Liver (tissue), 9 donors: Measurements from ENCODE around the gene ATXN10. TPM values are rescaled to one million over a fixed set of nuclear protein-coding genes. Genes with fewer than 3 reads are reported as not detected.

Source experiments
- DNase-seq: peaks from one replicate; pipeline ENCODE4 v3.0.0-alpha.2; 2017; ENCODE audit warnings: low spot score
- H3K27ac ChIP-seq, 2 donors: one replicate each; pipeline ENCODE4 v1.7.0; 2013; ENCODE audit warnings: inconsistent platforms in 2 of 2, low read length in 2 of 2, control low read depth in 1 of 2, low read depth in 1 of 2, mild to moderate bottlenecking in 1 of 2
- H3K27me3 ChIP-seq, 4 donors: one replicate each; pipeline versions ENCODE4 v1.6.1 to v1.7.0; 2013; ENCODE audit warnings: low read length in 3 of 4, inconsistent platforms in 1 of 4, mild to moderate bottlenecking in 1 of 4, moderate library complexity in 1 of 4; ENCODE audit not compliant: control insufficient read depth in 4 of 4, insufficient read depth in 4 of 4
- H3K36me3 ChIP-seq, 4 donors: one replicate each; pipeline versions ENCODE4 v1.6.1 to v1.7.0; 2013; ENCODE audit warnings: low read length in 3 of 4, mild to moderate bottlenecking in 3 of 4, low read depth in 1 of 4, moderate library complexity in 1 of 4; ENCODE audit not compliant: control insufficient read depth in 4 of 4, insufficient read depth in 3 of 4
- H3K4me1 ChIP-seq, 4 donors: one replicate each; pipeline versions ENCODE4 v1.6.1 to v1.7.0; 2013; ENCODE audit warnings: low read length in 3 of 4, mild to moderate bottlenecking in 3 of 4, moderate library complexity in 1 of 4; ENCODE audit not compliant: control insufficient read depth in 4 of 4, insufficient read depth in 4 of 4
- H3K4me3 ChIP-seq, 3 donors: one replicate each; pipeline versions ENCODE4 v1.6.1 to v1.7.0; 2013; ENCODE audit warnings: low read length in 3 of 3, control low read depth in 1 of 3, low read depth in 1 of 3, mild to moderate bottlenecking in 1 of 3
- H3K9ac ChIP-seq, 2 donors: one replicate each; pipeline ENCODE4 v1.7.0; 2013; ENCODE audit warnings: low read length in 2 of 2, mild to moderate bottlenecking in 2 of 2, moderate library complexity in 2 of 2, control low read depth in 1 of 2, low read depth in 1 of 2
- H3K9me3 ChIP-seq, 4 donors: one replicate each; pipeline versions ENCODE4 v1.6.1 to v1.7.0; 2013; ENCODE audit warnings: low read length in 3 of 4; ENCODE audit not compliant: control insufficient read depth in 4 of 4
- EGR1 ChIP-seq, 2 donors: IDR thresholded peaks; 2 replicates each; pipeline ENCODE4 v1.6.1; 2016 to 2018; ENCODE audit warnings: antibody characterized with exemption in 2 of 2, low read depth in 2 of 2
- FOXA1 ChIP-seq: IDR thresholded peaks from 2 replicates; pipeline ENCODE4 v1.6.1; 2016; ENCODE audit warnings: antibody characterized with exemption
- FOXA2 ChIP-seq: IDR thresholded peaks from 2 replicates; pipeline ENCODE4 v1.6.1; 2016; ENCODE audit warnings: antibody characterized with exemption
- GABPA ChIP-seq, 2 donors: IDR thresholded peaks in 1 of 2; conservative IDR thresholded peaks in 1 of 2; 2 replicates each; pipeline ENCODE4 v1.6.1; 2016; ENCODE audit warnings: antibody characterized with exemption in 2 of 2, mild to moderate bottlenecking in 1 of 2, moderate library complexity in 1 of 2
- HNF4A ChIP-seq, 2 donors: conservative IDR thresholded peaks; 2 replicates each; pipeline ENCODE4 v1.6.1; 2016; ENCODE audit warnings: antibody characterized with exemption in 2 of 2, mild to moderate bottlenecking in 2 of 2
- HNF4G ChIP-seq: IDR thresholded peaks from 2 replicates; pipeline ENCODE4 v1.6.1; 2016; ENCODE audit warnings: antibody characterized with exemption
- JUND ChIP-seq, 2 donors: IDR thresholded peaks; 2 replicates each; pipeline ENCODE4 v1.6.1; 2016; ENCODE audit warnings: antibody characterized with exemption in 2 of 2
- NR2F2 ChIP-seq: IDR thresholded peaks from 2 replicates; pipeline ENCODE4 v1.6.1; 2016; ENCODE audit warnings: antibody characterized with exemption
- RAD21 ChIP-seq, 2 donors: IDR thresholded peaks; 2 replicates each; pipeline ENCODE4 v1.6.1; 2016; ENCODE audit warnings: antibody characterized with exemption in 2 of 2, mild to moderate bottlenecking in 2 of 2
- RXRA ChIP-seq, 2 donors: IDR thresholded peaks; 2 replicates each; pipeline ENCODE4 v1.6.1; 2017 to 2018; ENCODE audit warnings: antibody characterized with exemption in 2 of 2, mild to moderate bottlenecking in 1 of 2
- SP1 ChIP-seq: IDR thresholded peaks from 2 replicates; pipeline ENCODE4 v1.6.1; 2018; ENCODE audit warnings: antibody characterized with exemption, mild to moderate bottlenecking
- TAF1 ChIP-seq: conservative IDR thresholded peaks from 2 replicates; pipeline ENCODE4 v1.6.1; 2016; ENCODE audit warnings: antibody characterized with exemption, mild to moderate bottlenecking
- YY1 ChIP-seq: IDR thresholded peaks from 2 replicates; pipeline ENCODE4 v1.6.1; 2016; ENCODE audit warnings: antibody characterized with exemption, mild to moderate bottlenecking
- WGBS: extraction: QIAGEN DNeasy Blood & Tissue Kit; methylation state at CpG from one replicate; pipeline ENCODE4 v1.1.7; 2013; 5-methylcytosine and 5-hydroxymethylcytosine counted together
- polyA plus RNA-seq, 2 donors: library from polyadenylated mRNA; stranded (reverse) in 1 of 2; unstranded in 1 of 2; fragments of 200-250 nt in 1 of 2; fragments of >200 nt in 1 of 2; fragmentation: Nextera tagmentation in 1 of 2; extraction: Ambion mirVana in 1 of 2; gene quantifications; one replicate each; pipeline versions ENCODE4 v1.2.1 to v1.2.3, GENCODE V29; 2013 to 2015
- total RNA-seq, 2 donors: library from RNA; depleted of rRNA; stranded (reverse); fragments of >200 nt; gene quantifications; one replicate each; pipeline ENCODE4 v1.2.3, GENCODE V29; 2014
- TF ChIP-seq, protein P1 (sequence below): IDR thresholded peaks from 2 replicates; pipeline ENCODE4 v1.6.1; 2016; ENCODE audit warnings: antibody characterized with exemption, mild to moderate bottlenecking
- TF ChIP-seq, protein P2 (sequence below): IDR thresholded peaks from 2 replicates; pipeline ENCODE4 v1.6.1; 2016; ENCODE audit warnings: antibody characterized with exemption
- TF ChIP-seq, protein P3 (sequence below): IDR thresholded peaks from 2 replicates; pipeline ENCODE4 v1.6.1; 2016; ENCODE audit warnings: antibody characterized with exemption
- TF ChIP-seq, protein P4 (sequence below): fragments of 150-350 bp; IDR thresholded peaks from 2 replicates; pipeline ENCODE4 v1.5.1; 2017; ENCODE audit warnings: improper control_type of control experiment, low read depth, low read length; ENCODE audit not compliant: missing input control
- TF ChIP-seq, protein P5 (sequence below): IDR thresholded peaks from 2 replicates; pipeline ENCODE4 v1.6.1; 2016; ENCODE audit warnings: antibody characterized with exemption
- donor health status: healthy.
- donor health status: healthy.
- donor health status: healthy.
- donor health status: healthy.
- donor health status: healthy.

Gene ATXN10
- total and polyA plus RNA-seq, 4 donors: 34.9 to 100 (median 69.7) TPM

DNA sequence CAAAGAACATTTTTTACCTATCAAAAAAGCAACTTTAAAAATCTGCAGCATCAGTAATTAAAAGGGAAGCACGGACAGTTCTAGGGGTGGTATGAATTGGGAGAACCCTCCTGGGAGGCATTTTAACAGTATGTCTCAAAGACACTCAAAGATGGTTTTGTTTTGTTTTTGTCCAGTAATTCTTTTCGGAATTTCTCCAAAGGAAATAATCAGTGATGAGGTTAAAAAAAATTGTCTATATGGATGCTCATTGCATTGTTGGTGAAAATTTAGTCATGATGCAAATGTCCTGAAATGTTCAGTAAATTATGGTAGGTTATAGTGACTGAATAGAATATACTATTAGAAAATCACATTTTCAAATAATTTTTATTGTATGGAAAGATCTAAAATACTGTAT is 115.1 kb downstream of the ATXN10 start (continued):
- TF ChIP-seq EGR1 (IDR thresholded peaks at IDR 0.05; ENCODE audit: low read depth in 2 of 2): no peak
- TF ChIP-seq NR2F2: no peak
- TF ChIP-seq, protein P1, sequence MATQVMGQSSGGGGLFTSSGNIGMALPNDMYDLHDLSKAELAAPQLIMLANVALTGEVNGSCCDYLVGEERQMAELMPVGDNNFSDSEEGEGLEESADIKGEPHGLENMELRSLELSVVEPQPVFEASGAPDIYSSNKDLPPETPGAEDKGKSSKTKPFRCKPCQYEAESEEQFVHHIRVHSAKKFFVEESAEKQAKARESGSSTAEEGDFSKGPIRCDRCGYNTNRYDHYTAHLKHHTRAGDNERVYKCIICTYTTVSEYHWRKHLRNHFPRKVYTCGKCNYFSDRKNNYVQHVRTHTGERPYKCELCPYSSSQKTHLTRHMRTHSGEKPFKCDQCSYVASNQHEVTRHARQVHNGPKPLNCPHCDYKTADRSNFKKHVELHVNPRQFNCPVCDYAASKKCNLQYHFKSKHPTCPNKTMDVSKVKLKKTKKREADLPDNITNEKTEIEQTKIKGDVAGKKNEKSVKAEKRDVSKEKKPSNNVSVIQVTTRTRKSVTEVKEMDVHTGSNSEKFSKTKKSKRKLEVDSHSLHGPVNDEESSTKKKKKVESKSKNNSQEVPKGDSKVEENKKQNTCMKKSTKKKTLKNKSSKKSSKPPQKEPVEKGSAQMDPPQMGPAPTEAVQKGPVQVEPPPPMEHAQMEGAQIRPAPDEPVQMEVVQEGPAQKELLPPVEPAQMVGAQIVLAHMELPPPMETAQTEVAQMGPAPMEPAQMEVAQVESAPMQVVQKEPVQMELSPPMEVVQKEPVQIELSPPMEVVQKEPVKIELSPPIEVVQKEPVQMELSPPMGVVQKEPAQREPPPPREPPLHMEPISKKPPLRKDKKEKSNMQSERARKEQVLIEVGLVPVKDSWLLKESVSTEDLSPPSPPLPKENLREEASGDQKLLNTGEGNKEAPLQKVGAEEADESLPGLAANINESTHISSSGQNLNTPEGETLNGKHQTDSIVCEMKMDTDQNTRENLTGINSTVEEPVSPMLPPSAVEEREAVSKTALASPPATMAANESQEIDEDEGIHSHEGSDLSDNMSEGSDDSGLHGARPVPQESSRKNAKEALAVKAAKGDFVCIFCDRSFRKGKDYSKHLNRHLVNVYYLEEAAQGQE: no peak
- TF ChIP-seq FOXA1: no peak

DNA sequence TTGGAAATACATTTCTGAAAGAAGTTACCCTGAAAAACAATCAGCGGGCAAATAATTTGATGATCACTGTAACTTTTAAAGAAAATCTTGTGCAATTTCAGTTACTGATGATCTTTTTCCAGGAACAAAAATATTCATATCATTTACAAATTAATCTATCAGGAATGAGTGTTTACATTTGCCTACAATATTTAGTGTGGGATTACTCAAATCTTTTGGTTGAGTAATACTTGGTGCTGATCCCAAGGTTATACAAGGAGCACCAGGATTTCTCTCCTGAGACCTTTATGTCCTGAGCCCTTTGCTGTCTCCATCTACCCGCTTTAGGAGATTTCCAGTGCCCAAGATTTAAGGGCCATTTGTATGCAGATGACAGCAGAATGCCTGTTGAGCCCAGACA is 116.1 kb downstream of the ATXN10 start:
- Histone ChIP-seq H3K36me3 (no peaks in the 10 kb centered on the region), H3K9me3 (no peaks in the 10 kb centered on the region), H3K9ac (no peak overlapping the region), H3K4me3 (no peak overlapping the region), H3K4me1 (peaks cover 0 to 24% (median 14%) of the 10 kb centered on the region in 4 donors), H3K27ac (peak overlapping the region in 1 of 2 donors; percentile 35), H3K27me3 (no peaks in the 10 kb centered on the region)
- no peak for TF ChIP-seq YY1
- TF ChIP-seq EGR1 (IDR thresholded peaks at IDR 0.05; ENCODE audit: low read depth in 2 of 2): no peak
- TF ChIP-seq RXRA (IDR thresholded peaks at IDR 0.05): no peak
- TF ChIP-seq, protein P2, sequence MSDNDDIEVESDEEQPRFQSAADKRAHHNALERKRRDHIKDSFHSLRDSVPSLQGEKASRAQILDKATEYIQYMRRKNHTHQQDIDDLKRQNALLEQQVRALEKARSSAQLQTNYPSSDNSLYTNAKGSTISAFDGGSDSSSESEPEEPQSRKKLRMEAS: no peak
- TF ChIP-seq, protein P3, sequence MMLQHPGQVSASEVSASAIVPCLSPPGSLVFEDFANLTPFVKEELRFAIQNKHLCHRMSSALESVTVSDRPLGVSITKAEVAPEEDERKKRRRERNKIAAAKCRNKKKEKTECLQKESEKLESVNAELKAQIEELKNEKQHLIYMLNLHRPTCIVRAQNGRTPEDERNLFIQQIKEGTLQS: no peak
- TF ChIP-seq, protein P4, sequence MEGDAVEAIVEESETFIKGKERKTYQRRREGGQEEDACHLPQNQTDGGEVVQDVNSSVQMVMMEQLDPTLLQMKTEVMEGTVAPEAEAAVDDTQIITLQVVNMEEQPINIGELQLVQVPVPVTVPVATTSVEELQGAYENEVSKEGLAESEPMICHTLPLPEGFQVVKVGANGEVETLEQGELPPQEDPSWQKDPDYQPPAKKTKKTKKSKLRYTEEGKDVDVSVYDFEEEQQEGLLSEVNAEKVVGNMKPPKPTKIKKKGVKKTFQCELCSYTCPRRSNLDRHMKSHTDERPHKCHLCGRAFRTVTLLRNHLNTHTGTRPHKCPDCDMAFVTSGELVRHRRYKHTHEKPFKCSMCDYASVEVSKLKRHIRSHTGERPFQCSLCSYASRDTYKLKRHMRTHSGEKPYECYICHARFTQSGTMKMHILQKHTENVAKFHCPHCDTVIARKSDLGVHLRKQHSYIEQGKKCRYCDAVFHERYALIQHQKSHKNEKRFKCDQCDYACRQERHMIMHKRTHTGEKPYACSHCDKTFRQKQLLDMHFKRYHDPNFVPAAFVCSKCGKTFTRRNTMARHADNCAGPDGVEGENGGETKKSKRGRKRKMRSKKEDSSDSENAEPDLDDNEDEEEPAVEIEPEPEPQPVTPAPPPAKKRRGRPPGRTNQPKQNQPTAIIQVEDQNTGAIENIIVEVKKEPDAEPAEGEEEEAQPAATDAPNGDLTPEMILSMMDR: no peak
- TF ChIP-seq NR2F2: no peak
- no peak for TF ChIP-seq GABPA (IDR thresholded peaks at IDR 0.05 in 1 of 2, conservative IDR thresholded peaks at IDR 0.05 in 1 of 2)
- no peak for TF ChIP-seq TAF1
- TF ChIP-seq, protein P5, sequence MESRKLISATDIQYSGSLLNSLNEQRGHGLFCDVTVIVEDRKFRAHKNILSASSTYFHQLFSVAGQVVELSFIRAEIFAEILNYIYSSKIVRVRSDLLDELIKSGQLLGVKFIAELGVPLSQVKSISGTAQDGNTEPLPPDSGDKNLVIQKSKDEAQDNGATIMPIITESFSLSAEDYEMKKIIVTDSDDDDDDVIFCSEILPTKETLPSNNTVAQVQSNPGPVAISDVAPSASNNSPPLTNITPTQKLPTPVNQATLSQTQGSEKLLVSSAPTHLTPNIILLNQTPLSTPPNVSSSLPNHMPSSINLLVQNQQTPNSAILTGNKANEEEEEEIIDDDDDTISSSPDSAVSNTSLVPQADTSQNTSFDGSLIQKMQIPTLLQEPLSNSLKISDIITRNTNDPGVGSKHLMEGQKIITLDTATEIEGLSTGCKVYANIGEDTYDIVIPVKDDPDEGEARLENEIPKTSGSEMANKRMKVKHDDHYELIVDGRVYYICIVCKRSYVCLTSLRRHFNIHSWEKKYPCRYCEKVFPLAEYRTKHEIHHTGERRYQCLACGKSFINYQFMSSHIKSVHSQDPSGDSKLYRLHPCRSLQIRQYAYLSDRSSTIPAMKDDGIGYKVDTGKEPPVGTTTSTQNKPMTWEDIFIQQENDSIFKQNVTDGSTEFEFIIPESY: no peak
- TF ChIP-seq JUND (IDR thresholded peaks at IDR 0.05): no peak
- no peak for TF ChIP-seq FOXA2
- no peak for TF ChIP-seq HNF4A (conservative IDR thresholded peaks at IDR 0.05)
- TF ChIP-seq SP1: no peak
- TF ChIP-seq, protein P1: no peak
- no peak for TF ChIP-seq HNF4G
- no peak for TF ChIP-seq RAD21 (IDR thresholded peaks at IDR 0.05)
- no peak for TF ChIP-seq FOXA1
- WGBS: 94% methylated on average over 2 of the region's 2 CpGs
- DNase-seq: no peak
